Spinal cord (tissue), 10 donors: Measurements from ENCODE around the gene LRP5. TPM values are rescaled to one million over a fixed set of nuclear protein-coding genes. Genes with fewer than 3 reads are reported as not detected.
A peak's percentile ranks its signal among the peaks of the same experiment; 100 is the strongest.

ENCODE experiments used
- DNase-seq, 6 donors: peaks; one replicate each; pipeline versions ENCODE4 v3.0.0 to v3.0.0-alpha.2; 2013 to 2015; ENCODE audit warnings: low spot score in 6 of 6, low read depth in 4 of 6
- H3K27ac ChIP-seq: one replicate; pipeline ENCODE4 v1.5.1; 2013; ENCODE audit warnings: low read depth, low read length, control low read depth
- H3K27me3 ChIP-seq: one replicate; pipeline ENCODE4 v1.6.1; 2013; ENCODE audit warnings: low read length; ENCODE audit not compliant: control insufficient read depth, insufficient read depth
- H3K36me3 ChIP-seq: one replicate; pipeline ENCODE4 v1.6.1; 2013; ENCODE audit warnings: low read length; ENCODE audit not compliant: control insufficient read depth, insufficient read depth
- H3K4me1 ChIP-seq: one replicate; pipeline ENCODE4 v1.6.1; 2013; ENCODE audit warnings: low read length; ENCODE audit not compliant: control insufficient read depth, insufficient read depth
- H3K4me3 ChIP-seq: one replicate; pipeline ENCODE4 v1.5.1; 2013; ENCODE audit warnings: low read depth, low read length, control low read depth
- H3K9me3 ChIP-seq: one replicate; pipeline ENCODE4 v1.6.1; 2013; ENCODE audit warnings: low read length; ENCODE audit not compliant: control insufficient read depth, insufficient read depth
- WGBS: methylation state at CpG from one replicate; pipeline ENCODE4 v1.1.5; 2013; ENCODE audit warnings: missing lambda C conversion rate; ENCODE audit not compliant: insufficient coverage; 5-methylcytosine and 5-hydroxymethylcytosine counted together
- long read RNA-seq, 4 donors: transcript quantifications; one replicate each; lab custom pipeline, GENCODE V29; 2026
- polyA plus RNA-seq, 2 donors: library from polyadenylated mRNA; unstranded; fragments of 120-200 nt; gene quantifications; one replicate each; pipeline ENCODE4 v1.2.1, GENCODE V29; 2013; ENCODE audit not compliant: insufficient read length in 2 of 2
- total RNA-seq, 2 donors: library from RNA; depleted of rRNA in 1 of 2; stranded (reverse); fragments of 120-200 nt in 1 of 2; fragments of >200 nt in 1 of 2; gene quantifications; one replicate each; pipeline versions ENCODE4 v1.2.3 to v1.2.4, GENCODE V29; 2013 to 2014
- donor health status: healthy.

Gene LRP5
- total RNA-seq, result 10 to 100 TPM; 12.8 to 22.6 TPM
- 10 to 100 TPM; 28.8 to 32.4 TPM for polyA plus RNA-seq
- long read RNA-seq, donor 1, full-length matches to known transcripts, result 2 of 2 reads
- long read RNA-seq, donor 1, partial matches to known transcripts, result 0 of 2 reads
- long read RNA-seq, donor 1, other reads (novel, unspliced or antisense), result 0 of 2 reads
- long read RNA-seq, donor 2, result 0 reads
- long read RNA-seq, donor 3, result 0 reads
- long read RNA-seq, donor 4, full-length matches to known transcripts, result 2 of 2 reads
- long read RNA-seq, donor 4, partial matches to known transcripts, result 0 of 2 reads
- long read RNA-seq, donor 4, other reads (novel, unspliced or antisense), result 0 of 2 reads

DNA sequence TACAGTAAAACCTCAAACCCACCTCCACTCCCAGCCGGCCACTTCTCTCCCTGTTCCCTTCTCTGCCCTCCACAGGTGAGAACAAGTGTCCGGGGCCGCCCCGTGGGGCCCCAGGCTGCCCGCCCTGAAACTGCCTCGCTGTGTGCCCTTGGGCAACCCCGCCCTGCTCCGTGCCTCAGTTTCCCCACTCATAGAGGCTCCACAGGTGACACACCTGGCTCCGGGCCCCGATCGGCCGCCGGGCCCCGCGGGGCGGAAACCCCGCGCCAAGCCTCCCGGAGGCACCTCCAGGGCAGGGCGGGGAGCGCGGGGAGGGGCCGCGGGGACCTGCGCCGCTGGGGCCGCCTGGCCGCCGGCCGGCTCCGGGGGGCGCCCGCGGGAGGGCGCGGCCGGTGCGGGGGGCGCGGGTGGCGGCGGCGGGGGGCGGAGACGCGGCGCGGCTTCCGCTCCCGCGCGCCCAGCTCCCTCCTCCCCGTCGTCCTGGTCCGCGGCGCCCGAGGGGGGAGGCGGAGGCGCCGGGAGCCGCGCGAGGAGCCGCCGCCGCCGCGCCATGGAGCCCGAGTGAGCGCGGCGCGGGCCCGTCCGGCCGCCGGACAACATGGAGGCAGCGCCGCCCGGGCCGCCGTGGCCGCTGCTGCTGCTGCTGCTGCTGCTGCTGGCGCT is at the start of gene LRP5:
LRP5 (plus strand) TSS at position 475 of the 663 bp plus-strand sequence; CDS start at position 599, 124 bp downstream.
- peak in 2 of 6 donors; percentile 56 to 71 for DNase-seq
- 2% methylated on average over 82 of the region's 85 CpGs for WGBS
- Histone ChIP-seq H3K4me1 (peaks cover 47% of the 10 kb centered on the region), H3K27me3 (no peaks in the 10 kb centered on the region), H3K4me3 (peak within 1 kb of the TSS; percentile 38), H3K36me3 (no peaks in the 10 kb centered on the region), H3K9me3 (no peaks in the 10 kb centered on the region), H3K27ac (peak within 1 kb of the TSS; percentile 61)

DNA sequence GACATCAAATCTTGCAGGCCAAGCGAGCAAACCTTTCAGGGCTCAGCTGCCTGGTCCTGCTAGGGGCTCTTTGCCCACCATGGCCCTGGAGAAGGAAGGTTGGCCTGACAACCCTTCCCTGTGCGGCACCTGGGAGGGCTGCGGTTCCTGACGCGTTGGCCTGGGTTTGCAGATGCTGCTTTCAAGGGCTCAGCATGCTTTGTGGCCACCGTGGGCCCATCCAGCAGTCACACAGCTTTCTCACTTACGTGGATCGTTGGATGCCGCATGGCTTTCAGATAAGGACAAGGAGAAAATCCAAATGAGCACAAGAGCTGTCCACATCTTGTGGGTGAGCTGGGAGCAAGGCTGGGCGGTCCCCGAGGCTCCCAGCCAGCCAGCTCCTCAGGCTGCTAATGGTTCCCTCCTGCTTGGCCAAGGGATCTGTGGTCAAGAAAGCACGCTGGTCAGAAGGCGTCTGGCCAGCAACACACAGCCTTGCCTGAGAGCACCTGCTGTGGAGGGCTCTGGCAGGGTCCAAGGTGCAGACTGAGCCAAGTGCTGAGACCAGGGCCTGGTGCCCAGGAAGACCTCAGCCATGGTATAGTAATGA is 48.9 kb upstream of the LRP5 start:
- Histone ChIP-seq H3K27me3 (no peaks in the 10 kb centered on the region), H3K9me3 (no peaks in the 10 kb centered on the region), H3K4me3 (no peak overlapping the region), H3K4me1 (peaks cover 29% of the 10 kb centered on the region), H3K27ac (no peak overlapping the region), H3K36me3 (peaks cover 88% of the 10 kb centered on the region)
- 87% methylated on average over 13 of the region's 13 CpGs for WGBS
- no peak for DNase-seq

DNA sequence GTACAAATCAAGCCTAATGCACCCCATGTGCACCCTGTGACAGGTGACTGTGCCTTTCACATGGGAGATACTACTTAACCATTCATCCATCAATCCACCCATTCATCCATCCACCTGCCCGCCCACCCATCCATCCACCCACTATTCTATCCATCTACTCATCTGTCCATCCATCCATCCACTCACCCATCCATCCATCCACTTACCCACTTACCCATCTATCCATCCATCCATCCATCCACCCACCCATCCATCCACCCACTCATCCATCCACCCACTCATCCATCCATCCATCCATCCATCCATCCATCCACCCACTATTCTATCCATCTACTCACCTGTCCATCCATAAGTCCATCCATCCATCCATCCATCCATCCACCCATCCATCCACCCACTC is 48.1 kb upstream of the LRP5 start:
- DNase-seq, result no peak
- H3K27me3 ChIP-seq, result no peaks in the 10 kb centered on the region
- H3K4me3 ChIP-seq, result no peak overlapping the region
- WGBS, result 100% methylated on average over 1 of the region's 1 CpG
- no peak overlapping the region for H3K27ac ChIP-seq
- H3K4me1 ChIP-seq, result peaks cover 29% of the 10 kb centered on the region
- no peaks in the 10 kb centered on the region for H3K9me3 ChIP-seq
- H3K36me3 ChIP-seq, result peaks cover 87% of the 10 kb centered on the region

DNA sequence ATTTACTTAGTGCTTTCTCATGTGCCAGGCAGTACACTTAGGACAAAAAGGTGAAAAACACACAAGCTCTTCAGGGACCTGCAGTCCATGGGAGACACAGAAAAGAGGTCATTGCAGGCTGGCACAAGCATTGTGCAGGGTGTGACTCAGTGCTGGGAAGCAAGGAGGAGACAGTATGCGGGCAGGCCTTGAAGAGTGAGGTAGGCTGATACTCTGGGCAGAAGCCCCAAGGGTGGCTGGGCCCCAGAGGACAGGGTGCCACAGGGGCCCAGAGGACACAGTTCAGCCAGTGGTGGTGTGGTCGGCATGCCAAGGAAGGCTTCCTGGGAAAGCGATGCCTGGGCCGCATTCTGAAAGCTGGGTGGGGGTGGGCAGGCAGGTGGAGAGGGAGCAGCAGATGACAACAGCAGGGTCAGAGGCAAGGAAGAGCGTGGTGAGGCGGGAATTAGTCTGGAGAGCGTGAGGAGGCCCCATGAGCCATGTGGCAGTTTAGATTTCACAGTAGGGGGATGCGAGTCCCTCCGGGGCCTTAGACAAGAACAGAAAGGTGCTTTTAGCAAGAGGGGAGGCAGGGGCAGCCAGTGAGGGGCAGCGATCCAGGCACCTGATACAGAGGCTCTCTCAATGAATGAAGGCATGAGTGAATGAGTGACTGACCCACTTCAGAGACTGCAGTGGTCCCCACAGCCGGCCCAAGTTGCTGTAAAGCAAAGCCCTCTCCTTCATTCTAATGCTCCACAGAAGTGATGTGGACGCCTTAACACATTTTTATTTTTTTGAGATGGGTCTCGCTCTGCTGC is 47.5 kb upstream of the LRP5 start:
- Histone ChIP-seq H3K4me3 (no peak overlapping the region), H3K27me3 (no peaks in the 10 kb centered on the region), H3K9me3 (no peaks in the 10 kb centered on the region), H3K27ac (no peak overlapping the region), H3K36me3 (peaks cover 83% of the 10 kb centered on the region), H3K4me1 (peaks cover 34% of the 10 kb centered on the region)
- WGBS, result 87% methylated on average over 11 of the region's 13 CpGs
- DNase-seq, result no peak

DNA sequence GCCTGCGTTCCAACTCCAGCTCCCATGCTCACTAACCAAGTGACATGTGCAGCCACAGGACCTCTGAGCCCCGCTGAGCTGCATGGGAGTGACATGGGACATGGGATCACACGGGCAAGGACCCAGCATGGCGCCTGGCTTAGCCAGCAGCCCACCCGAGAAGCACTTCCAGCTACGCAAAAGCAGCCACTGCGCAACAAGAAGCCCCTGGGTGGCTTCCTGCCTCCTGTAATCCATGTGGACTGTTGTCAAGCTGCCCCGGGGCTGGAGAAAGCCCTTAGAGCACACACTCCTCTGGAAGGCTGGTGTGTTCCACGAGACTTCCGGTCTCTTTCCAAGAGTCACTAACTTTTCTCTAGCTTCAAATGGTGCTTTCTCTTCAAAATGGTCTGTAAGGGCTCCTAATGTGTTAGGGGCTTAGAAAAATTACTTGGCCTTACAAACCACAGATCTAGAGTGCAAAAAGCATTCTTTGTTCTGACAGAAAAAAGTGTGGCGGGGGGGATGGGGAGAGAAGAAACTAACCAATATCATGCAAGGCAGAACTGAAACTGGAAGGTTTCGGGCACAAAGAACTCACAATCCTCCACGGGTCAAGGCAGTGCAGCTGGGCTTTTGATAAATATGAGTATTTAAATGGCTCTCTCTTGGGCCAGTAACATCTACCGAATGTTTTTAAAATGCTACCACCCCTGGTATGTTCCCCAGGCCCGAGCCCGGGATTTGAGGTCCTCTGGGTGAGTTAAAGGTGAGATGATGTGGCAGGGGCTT is 46.1 kb upstream of the LRP5 start:
- Histone ChIP-seq H3K27ac (peak overlapping the region; percentile 83), H3K9me3 (no peaks in the 10 kb centered on the region), H3K4me1 (peaks cover 41% of the 10 kb centered on the region), H3K27me3 (no peaks in the 10 kb centered on the region), H3K4me3 (no peak overlapping the region), H3K36me3 (peaks cover 71% of the 10 kb centered on the region)
- 92% methylated on average over 8 of the region's 16 CpGs for WGBS
- DNase-seq, result peak in 1 of 6 donors; percentile 35

DNA sequence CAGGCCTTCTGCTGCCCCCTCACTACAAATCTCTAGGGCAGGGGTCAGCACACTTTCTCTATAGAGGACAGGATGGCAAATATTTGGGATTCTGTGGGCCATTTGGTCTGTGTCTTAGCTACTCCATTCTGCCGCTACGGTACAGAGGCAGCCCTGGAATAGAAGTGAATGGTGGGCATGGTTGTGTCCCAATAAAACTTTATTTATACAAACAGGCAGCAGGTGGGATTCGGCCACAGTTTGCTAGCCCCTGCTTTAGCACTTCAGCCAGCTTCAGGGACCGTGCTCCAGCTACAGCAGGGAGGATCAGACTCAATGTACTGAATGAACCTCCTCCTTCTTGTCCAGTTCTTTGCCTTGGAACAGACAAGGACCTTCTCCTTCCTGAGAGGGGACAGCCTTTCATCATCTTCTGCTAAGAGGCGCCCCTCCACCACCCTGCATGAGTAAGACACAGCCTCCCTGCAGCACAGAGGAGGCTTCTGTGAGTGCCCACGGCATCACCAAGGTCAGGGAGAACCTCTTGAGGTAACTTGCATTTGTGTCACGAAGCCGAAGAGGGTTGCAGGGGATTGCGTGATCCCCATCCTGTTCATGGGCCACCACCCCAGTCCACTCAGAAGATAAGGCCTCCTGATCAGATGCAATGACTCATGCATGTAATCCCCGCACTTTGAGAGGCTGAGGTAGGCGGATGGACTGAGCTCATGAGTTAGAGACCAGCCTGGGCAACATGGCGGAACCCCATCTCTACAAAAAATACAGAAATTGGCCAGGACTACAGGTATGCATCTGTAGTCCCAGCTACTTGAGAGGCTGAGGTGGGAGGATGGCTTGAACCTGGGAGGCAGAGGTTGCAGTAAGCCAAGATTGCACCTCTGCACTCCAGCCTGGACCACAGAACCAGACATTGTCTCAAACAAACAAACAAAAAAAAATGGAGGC is 45.2 kb upstream of the LRP5 start:
- Histone ChIP-seq H3K36me3 (peaks cover 62% of the 10 kb centered on the region), H3K27me3 (no peaks in the 10 kb centered on the region), H3K4me1 (peaks cover 42% of the 10 kb centered on the region), H3K9me3 (no peaks in the 10 kb centered on the region), H3K27ac (peak overlapping the region; percentile 50), H3K4me3 (no peak overlapping the region)
- DNase-seq, result no peak
- WGBS, result 97% methylated on average over 9 of the region's 12 CpGs

DNA sequence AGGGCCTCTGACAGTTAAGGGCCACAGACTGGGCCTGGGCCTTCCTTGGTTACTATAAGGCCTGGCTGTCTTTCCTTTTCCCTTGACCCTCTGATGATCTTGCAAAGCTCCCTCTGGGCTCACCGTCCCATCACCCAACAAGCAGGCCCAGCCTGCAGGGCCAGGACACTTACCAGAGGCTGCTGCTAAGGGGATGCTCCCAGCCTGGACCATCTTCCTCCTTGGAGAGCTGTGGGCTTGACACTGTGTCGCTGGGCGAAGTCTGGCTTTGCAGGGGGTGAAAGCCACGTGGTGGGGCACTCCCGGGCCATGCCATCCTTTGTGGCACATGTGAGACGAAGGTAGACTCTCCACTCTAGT is 44.5 kb upstream of the LRP5 start:
- peaks cover 48% of the 10 kb centered on the region for H3K4me1 ChIP-seq
- H3K27me3 ChIP-seq, result no peaks in the 10 kb centered on the region
- DNase-seq, result no peak
- H3K36me3 ChIP-seq, result peaks cover 56% of the 10 kb centered on the region
- H3K9me3 ChIP-seq, result no peaks in the 10 kb centered on the region
- no peak overlapping the region for H3K4me3 ChIP-seq
- no peak overlapping the region for H3K27ac ChIP-seq
- 100% methylated on average over 4 of the region's 6 CpGs for WGBS

DNA sequence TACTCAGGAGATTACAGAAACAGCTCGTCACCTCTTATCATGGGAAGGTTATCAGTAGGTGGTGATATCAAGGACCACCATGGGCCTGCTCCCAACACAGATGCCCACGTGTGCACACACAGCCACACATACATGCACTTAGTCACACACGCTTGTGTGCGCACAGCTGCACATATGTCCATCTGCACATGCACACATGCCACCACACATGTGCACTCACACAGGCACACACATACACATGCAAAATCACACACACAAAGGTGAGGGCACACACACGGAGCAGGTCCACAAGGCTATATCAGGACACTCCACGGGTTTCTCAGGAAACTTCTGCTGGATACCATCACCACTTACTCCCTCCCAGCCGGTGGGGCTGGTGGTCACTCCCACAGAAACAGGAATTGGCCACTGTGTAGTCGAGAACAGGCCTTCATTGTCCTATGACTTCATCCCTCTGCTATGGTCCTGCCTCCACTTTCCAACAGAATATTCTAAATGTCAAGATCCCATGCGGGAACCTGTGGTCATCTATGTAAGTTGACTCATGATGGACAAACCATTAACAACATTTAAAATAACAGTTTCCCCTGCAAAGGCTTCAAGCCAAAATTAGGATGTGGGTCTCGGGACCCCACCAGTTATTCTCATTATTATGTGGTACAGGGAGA is 42.8 kb upstream of the LRP5 start:
- H3K9me3 ChIP-seq, result no peaks in the 10 kb centered on the region
- peak overlapping the region; percentile 52 for H3K27ac ChIP-seq
- no peaks in the 10 kb centered on the region for H3K27me3 ChIP-seq
- H3K4me3 ChIP-seq, result no peak overlapping the region
- peaks cover 51% of the 10 kb centered on the region for H3K4me1 ChIP-seq
- WGBS, result 77% methylated on average over 8 of the region's 10 CpGs
- no peak for DNase-seq
- H3K36me3 ChIP-seq, result peaks cover 41% of the 10 kb centered on the region
